HCT116 (cell line): Measurements from ENCODE around the gene TOB2. TPM values are rescaled to one million over a fixed set of nuclear protein-coding genes. Genes with fewer than 3 reads are reported as not detected.
"Not testable (repeated sequence)": the region's sequence is repeated elsewhere in the genome, so short reads cannot be mapped to it uniquely, and the experiment has no call there.

Source experiments
- ATAC-seq: fragments of 200-7000 bp; cut with Tn5 transposase; 2 replicates; pipeline ENCODE4 v1.9.1; 2020; ENCODE audit warnings: mild to moderate bottlenecking, moderate library complexity
- BruUV-seq: library from RNA; stranded (reverse); fragments of 400-500 nt; replicated peaks from 2 replicates; lab custom pipeline; 2021; lab: Mats Ljungman, UMichigan
- CTCF ChIA-PET: fragments of 300-600 bp; sonication (Branson Sonifier 250); formaldehyde crosslinking; loops from one replicate; lab custom pipeline; 2021; ENCODE audit warnings: antibody characterized with exemption; lab: Charles Lee
- POLR2A ChIA-PET: fragments of 300-600, 350-600 bp; sonication (Branson Sonifier 250); formaldehyde crosslinking; loops from one replicate; lab custom pipeline; 2021; ENCODE audit warnings: antibody characterized with exemption; lab: Charles Lee
- RAD21 ChIA-PET, 2 experiments: fragments of 300-600 bp; sonication (Branson Sonifier 250); formaldehyde crosslinking; loops; one replicate each; lab custom pipeline; 2023; ENCODE audit warnings: low total read pairs in 2 of 2; ENCODE audit not compliant: uncharacterized antibody in 2 of 2, unreplicated experiment in 2 of 2, low non-redundant PET in 1 of 2; lab: Charles Lee
- DNase-seq: peaks from one replicate; pipeline ENCODE4 v3.0.0-alpha.2; 2010; ENCODE audit warnings: low read depth, low spot score
- H2AFZ ChIP-seq: fragments of 200-600 bp; shearing (Covaris generic), sonication (generic); 2 replicates; pipeline ENCODE4 v1.6.1; 2017; ENCODE audit warnings: low read depth, mixed run types, mixed read lengths, antibody characterized with exemption, low read length; ENCODE audit not compliant: poor library complexity, severe bottlenecking
- H3K27ac ChIP-seq: 2 replicates; pipeline ENCODE4 v1.5.1; 2012; ENCODE audit warnings: low read depth, low read length
- H3K27me3 ChIP-seq: fragments of 200-600 bp; sonication (generic); 2 replicates; pipeline ENCODE4 v1.6.1; 2016; ENCODE audit warnings: mixed run types, low read length, mixed read lengths; ENCODE audit not compliant: insufficient read depth
- H3K36me3 ChIP-seq, 2 experiments: fragments of 200-500 bp in 1 of 2; fragments of 200-600 bp in 1 of 2; sonication (Bioruptor generic) in 1 of 2; sonication (generic) in 1 of 2; 2 replicates each; pipeline versions ENCODE4 v1.5.1 to v1.6.1; 2014 to 2016; ENCODE audit warnings: low read length in 2 of 2, inconsistent platforms in 1 of 2, mixed read lengths in 1 of 2, mixed run types in 1 of 2; ENCODE audit not compliant: insufficient read depth in 2 of 2, control insufficient read depth in 1 of 2
- H3K4me1 ChIP-seq, 2 experiments: fragments of 200-600 bp in 1 of 2; sonication (generic) in 1 of 2; 2 replicates each; pipeline versions ENCODE4 v1.5.1 to v1.6.1; 2012 to 2017; ENCODE audit warnings: low read length in 2 of 2, inconsistent platforms in 1 of 2, mild to moderate bottlenecking in 1 of 2, mixed read lengths in 1 of 2, mixed run types in 1 of 2, moderate library complexity in 1 of 2; ENCODE audit not compliant: insufficient read depth in 2 of 2, control insufficient read depth in 1 of 2
- H3K4me2 ChIP-seq: fragments of 200-600 bp; sonication (generic); 2 replicates; pipeline ENCODE4 v1.6.1; 2017; ENCODE audit warnings: mixed run types, low read length, mixed read lengths
- H3K4me3 ChIP-seq, 2 experiments: fragments of 200-600 bp in 1 of 2; sonication (generic) in 1 of 2; replicated peaks in 1 of 2; 2 replicates each; pipeline ENCODE4 v1.5.1; 2011 to 2016; ENCODE audit warnings: low read length in 2 of 2, control low read depth in 1 of 2, low read depth in 1 of 2, mild to moderate bottlenecking in 1 of 2, mixed read lengths in 1 of 2, mixed run types in 1 of 2
- H3K79me2 ChIP-seq: fragments of 200-600 bp; sonication (generic); 2 replicates; pipeline ENCODE4 v1.6.1; 2017; ENCODE audit warnings: mild to moderate bottlenecking, mixed run types, low read length, moderate library complexity, mixed read lengths; ENCODE audit not compliant: insufficient read depth
- H3K9ac ChIP-seq: fragments of 200-600 bp; sonication (generic); 2 replicates; pipeline ENCODE4 v1.6.1; 2016; ENCODE audit warnings: low read length, mixed read lengths
- H3K9me2 ChIP-seq: fragments of 200-600 bp; sonication (generic), shearing (Covaris generic); 2 replicates; pipeline ENCODE4 v1.6.1; 2017; ENCODE audit warnings: mixed run types, mild to moderate bottlenecking, moderate library complexity; ENCODE audit not compliant: insufficient read depth
- H3K9me3 ChIP-seq, 2 experiments: fragments of 200-500 bp in 1 of 2; fragments of 200-600 bp in 1 of 2; sonication (Bioruptor generic) in 1 of 2; sonication (generic) in 1 of 2; 2 replicates each; pipeline ENCODE4 v1.6.1; 2014 to 2017; ENCODE audit warnings: low read length in 2 of 2, mixed read lengths in 2 of 2, inconsistent platforms in 1 of 2, low read depth in 1 of 2, mild to moderate bottlenecking in 1 of 2, mixed run types in 1 of 2, moderate library complexity in 1 of 2; ENCODE audit not compliant: control insufficient read depth in 1 of 2, insufficient read depth in 1 of 2
- H4K20me1 ChIP-seq: fragments of 200-600 bp; sonication (generic), shearing (Covaris generic); 2 replicates; pipeline ENCODE4 v1.6.1; 2017; ENCODE audit warnings: mixed run types, mild to moderate bottlenecking, moderate library complexity; ENCODE audit not compliant: insufficient read depth
- ATF3 ChIP-seq: IDR thresholded peaks from 2 replicates; pipeline ENCODE4 v1.6.1; 2012
- CBX3 ChIP-seq: IDR thresholded peaks from 2 replicates; pipeline ENCODE4 v1.6.1; 2012; ENCODE audit warnings: low read depth
- CTCF ChIP-seq, 3 experiments: fragments of 200-600 bp in 1 of 3; sonication (generic) in 1 of 3; IDR thresholded peaks in 2 of 3; conservative IDR thresholded peaks in 1 of 3; 2 replicates each; pipeline ENCODE4 v1.5.1; 2012 to 2017; ENCODE audit warnings: low read depth in 2 of 3, low read length in 2 of 3, antibody characterized with exemption in 1 of 3, borderline replicate concordance in 1 of 3, control low read depth in 1 of 3, mild to moderate bottlenecking in 1 of 3, mixed read lengths in 1 of 3, mixed run types in 1 of 3, moderate library complexity in 1 of 3; ENCODE audit not compliant: insufficient read depth in 1 of 3
- ELF1 ChIP-seq: IDR thresholded peaks from 2 replicates; pipeline ENCODE4 v1.6.1; 2012; ENCODE audit warnings: low read depth, borderline replicate concordance
- EZH2 ChIP-seq: fragments of 200-600 bp; sonication (generic); IDR thresholded peaks from 2 replicates; pipeline ENCODE4 v1.6.1; 2017; ENCODE audit warnings: antibody characterized with exemption, mixed run types
- JUND ChIP-seq: IDR thresholded peaks from 2 replicates; pipeline ENCODE4 v1.6.1; 2012
- POLR2A ChIP-seq: IDR thresholded peaks from 2 replicates; pipeline ENCODE4 v1.7.0; 2011; ENCODE audit warnings: borderline replicate concordance; ENCODE audit not compliant: insufficient read depth, insufficient read length; ENCODE audit errors: extremely low read depth
- RAD21 ChIP-seq: IDR thresholded peaks from 2 replicates; pipeline ENCODE4 v1.6.1; 2012; ENCODE audit warnings: low read depth, mild to moderate bottlenecking
- SIN3A ChIP-seq: IDR thresholded peaks from 2 replicates; pipeline ENCODE4 v1.6.1; 2012; ENCODE audit warnings: low read depth
- SP1 ChIP-seq: IDR thresholded peaks from 2 replicates; pipeline ENCODE4 v1.6.1; 2012; ENCODE audit warnings: low read depth
- TCF7L2 ChIP-seq: IDR thresholded peaks from 2 replicates; pipeline ENCODE4 v1.7.0; 2011; ENCODE audit warnings: borderline replicate concordance, inconsistent platforms; ENCODE audit not compliant: insufficient read depth, insufficient read length; ENCODE audit errors: extremely low read depth
- ZBTB33 ChIP-seq: IDR thresholded peaks from 2 replicates; pipeline ENCODE4 v1.6.1; 2011; ENCODE audit warnings: mild to moderate bottlenecking, low read length, moderate library complexity; ENCODE audit not compliant: insufficient replicate concordance; ENCODE audit errors: extremely low read depth
- ZFX ChIP-seq: fragments of 450-650 bp; IDR thresholded peaks from 2 replicates; pipeline ENCODE4 v1.6.1; 2017
- ZNF274 ChIP-seq: fragments of 200-500 bp; sonication (Bioruptor generic); IDR thresholded peaks from 2 replicates; pipeline ENCODE4 v1.6.1; 2014; ENCODE audit warnings: mild to moderate bottlenecking, low read depth, low read length, inconsistent platforms
- intact Hi-C: fragments of 100-400 bp; cut with micrococcal nuclease; formaldehyde crosslinking; loops from 2 replicates; pipeline ENCODE4 v1.10.0; 2022
- total RNA-seq: library from RNA; stranded (reverse); gene quantifications from one replicate; pipeline ENCODE4 v1.2.1, GENCODE V29; 2021; ENCODE audit not compliant: unreplicated experiment

Gene TOB2
- total RNA-seq, 1 experiment from 2014 or later = 55.2 TPM

- H3K4me1 ChIP-seq, ATAC-seq, RAD21 ChIA-PET, H3K9ac ChIP-seq, BruUV-seq, H3K27me3 ChIP-seq, H3K9me3 ChIP-seq, POLR2A ChIA-PET, DNase-seq, CTCF ChIA-PET, H3K27ac ChIP-seq, H3K9me2 ChIP-seq, H4K20me1 ChIP-seq, H3K4me3 ChIP-seq, H2AFZ ChIP-seq, H3K4me2 ChIP-seq, intact Hi-C loops: not testable (repeated sequence)
- H3K36me3 ChIP-seq = peaks cover 26 to 27% of the 10 kb centered on the region in 2 experiments; a peak in 3 of 4 replicates
- peaks cover 40% of the 10 kb centered on the region for H3K79me2 ChIP-seq
Observed at GRCh38 chr22:41433480-41433879, 13.1 kb downstream of the TOB2 start.

- CTCF ChIA-PET = no interaction called here
- Histone ChIP-seq H3K9me3 (no peaks in the 10 kb centered on the region), H2AFZ (no peak overlapping the region), H3K36me3 (peaks cover 19% of the 10 kb centered on the region in 2 experiments; a peak in 3 of 4 replicates), H3K4me2 (no peak overlapping the region), H3K79me2 (peaks cover 26% of the 10 kb centered on the region), H4K20me1 (peaks cover 4% of the 10 kb centered on the region; the same call in 1 of the 2 replicates), H3K27ac (no peak overlapping the region), H3K9me2 (no peaks in the 10 kb centered on the region), H3K4me1 (no peaks in the 10 kb centered on the region; a peak in 1 of 4 replicates), H3K27me3 (no peaks in the 10 kb centered on the region), H3K4me3 (no peak overlapping the region), H3K9ac (no peak overlapping the region)
- no peak for DNase-seq
- intact Hi-C loops = no loop called here
- RAD21 ChIA-PET = no interaction called here
- ATAC-seq = no peak
- BruUV-seq = no TSS peak
- POLR2A ChIA-PET = no interaction called here
- TF ChIP-seq JUND = no peak
- no peak for TF ChIP-seq ZNF274
- no peak for TF ChIP-seq CBX3
- TF ChIP-seq SP1 = no peak
- no peak for TF ChIP-seq ZBTB33
- TF ChIP-seq CTCF (IDR thresholded peaks at IDR 0.05 in 2 of 3, conservative IDR thresholded peaks at IDR 0.05 in 1 of 3; ENCODE audit: borderline replicate concordance in 1 of 3, insufficient read depth in 1 of 3, low read depth in 2 of 3, low read length in 2 of 3) = no peak
- TF ChIP-seq POLR2A = no peak
- no peak for TF ChIP-seq ATF3
- no peak for TF ChIP-seq SIN3A
- TF ChIP-seq EZH2 = no peak
- TF ChIP-seq ELF1 = no peak
- no peak for TF ChIP-seq ZFX
- no peak for TF ChIP-seq RAD21
- no peak for TF ChIP-seq TCF7L2
Observed at GRCh38 chr22:41431656-41432055, 14.9 kb downstream of the TOB2 start.
